Activated T-cell treated with anti-CD3 and anti-CD28 coated beads, Interleukin-2, amount 50 U/mL, for 1 hour (primary cell): ENCODE measurements around the gene SNUPN.
A peak's percentile ranks its signal among the peaks of the same experiment; 100 is the strongest.

Source experiments
- DNase-seq: peaks from one replicate; pipeline ENCODE4 v3.0.0-alpha.2; 2020

Gene SNUPN

GRCh38 chr15:75625542-75626347 is at the start of gene SNUPN:
SNUPN (minus strand) TSS chr15:75625725; CDS start chr15:75621051, 4,674 bp downstream.
- peak; percentile 90 for DNase-seq

- DNase-seq = no peak
These were observed 48.8 kb upstream of the SNUPN start for GRCh38 chr15:75674366-75674765.

- no peak for DNase-seq
These were observed 48.1 kb upstream of the SNUPN start for GRCh38 chr15:75673426-75674235.

- no peak for DNase-seq
These were observed 47.3 kb upstream of the SNUPN start for GRCh38 chr15:75672646-75673425.

- DNase-seq = no peak
These were observed 46.4 kb upstream of the SNUPN start for GRCh38 chr15:75671730-75672602.

GRCh38 chr15:75669879-75670212 is 44.3 kb upstream of the SNUPN start:
- no peak for DNase-seq

- DNase-seq = no peak
These were observed 43.8 kb upstream of the SNUPN start for GRCh38 chr15:75669191-75669878.

- DNase-seq = no peak
These were observed 41.4 kb upstream of the SNUPN start for GRCh38 chr15:75666823-75667501.

GRCh38 chr15:75663931-75664421 is 38.5 kb upstream of the SNUPN start:
- no peak for DNase-seq

- DNase-seq = no peak
These were observed 37.4 kb upstream of the SNUPN start for GRCh38 chr15:75662823-75663519.

- no peak for DNase-seq
These were observed 36.2 kb upstream of the SNUPN start for GRCh38 chr15:75661756-75662140.

- no peak for DNase-seq
These were observed 35.7 kb upstream of the SNUPN start for GRCh38 chr15:75661100-75661755.

GRCh38 chr15:75659928-75660645 is 34.6 kb upstream of the SNUPN start:
- DNase-seq = no peak

GRCh38 chr15:75659141-75659771 is 33.7 kb upstream of the SNUPN start:
- no peak for DNase-seq

GRCh38 chr15:75656813-75657212 is 31.3 kb upstream of the SNUPN start:
- no peak for DNase-seq

- no peak for DNase-seq
These were observed 30.8 kb upstream of the SNUPN start for GRCh38 chr15:75656331-75656730.

GRCh38 chr15:75655931-75656330 is 30.4 kb upstream of the SNUPN start:
- DNase-seq = no peak

GRCh38 chr15:75654201-75654907 is 28.8 kb upstream of the SNUPN start:
- no peak for DNase-seq
